HepG2 (cell line): ENCODE measurements around the gene PFDN2. TPM values are rescaled to one million over a fixed set of nuclear protein-coding genes. Genes with fewer than 3 reads are reported as not detected.
A peak's percentile ranks its signal among the peaks of the same experiment; 100 is the strongest.

Experiments used
- ARID4A ChIP-seq: sonication (generic); formaldehyde crosslinking; IDR thresholded peaks from 2 replicates; pipeline ENCODE4 v1.5.0; 2020; ENCODE audit warnings: mild to moderate bottlenecking, missing genetic modification reagents, borderline replicate concordance
- CBX5 ChIP-seq: sonication (generic); formaldehyde crosslinking; IDR thresholded peaks from 2 replicates; pipeline ENCODE4 v1.4.0; 2020; ENCODE audit warnings: missing genetic modification reagents, borderline replicate concordance
- CCAR2 ChIP-seq: fragments of 200-400 bp; formaldehyde crosslinking; optimal IDR thresholded peaks from 2 replicates; pipeline ENCODE3; 2018; ENCODE audit warnings: low read depth, mild to moderate bottlenecking, low read length, moderate library complexity
- GMEB2 ChIP-seq: IDR thresholded peaks from 2 replicates; pipeline ENCODE4 v1.6.1; 2016; ENCODE audit warnings: missing biosample characterization, missing genetic modification reagents, low read depth
- HNF4G ChIP-seq, 2 experiments: sonication (generic) in 1 of 2; formaldehyde crosslinking in 1 of 2; IDR thresholded peaks; 2 replicates each; pipeline versions ENCODE4 v1.4.0 to v1.6.1; 2011 to 2020; ENCODE audit warnings: borderline replicate concordance in 2 of 2, low read depth in 2 of 2, mild to moderate bottlenecking in 2 of 2, low read length in 1 of 2, missing genetic modification reagents in 1 of 2, moderate library complexity in 1 of 2
- KDM4B ChIP-seq: sonication (generic); formaldehyde crosslinking; IDR thresholded peaks from 2 replicates; pipeline ENCODE4 v1.4.0; 2020; ENCODE audit warnings: missing genetic modification reagents
- KLF16 ChIP-seq, 2 experiments: sonication (generic) in 1 of 2; formaldehyde crosslinking in 1 of 2; IDR thresholded peaks; 2 replicates each; pipeline versions ENCODE4 v1.6.1 to v1.8.0; 2016 to 2023; ENCODE audit warnings: missing genetic modification reagents in 2 of 2, missing compliant biosample characterization in 1 of 2
- MXD4 ChIP-seq: IDR thresholded peaks from 2 replicates; pipeline ENCODE4 v1.6.1; 2016; ENCODE audit warnings: mild to moderate bottlenecking, missing biosample characterization, missing genetic modification reagents
- SNAPC5 ChIP-seq: sonication (generic); formaldehyde crosslinking; IDR thresholded peaks from 2 replicates; pipeline ENCODE4 v1.8.1; 2023; ENCODE audit warnings: mild to moderate bottlenecking, missing genetic modification reagents, borderline replicate concordance
- SOX6 ChIP-seq, 2 experiments: fragments of 450-650 bp in 1 of 2; sonication (generic) in 1 of 2; formaldehyde crosslinking in 1 of 2; IDR thresholded peaks; 2 replicates each; pipeline versions ENCODE4 v1.4.0 to v1.6.1; 2017 to 2020; ENCODE audit warnings: antibody characterized with exemption in 1 of 2, mild to moderate bottlenecking in 1 of 2, missing genetic modification reagents in 1 of 2
- ZBTB37 ChIP-seq: sonication (generic); formaldehyde crosslinking; IDR thresholded peaks from 2 replicates; pipeline ENCODE4 v1.4.0; 2020; ENCODE audit warnings: mild to moderate bottlenecking, missing genetic modification reagents
- ZC3H13 ChIP-seq: sonication (generic); formaldehyde crosslinking; IDR thresholded peaks from 2 replicates; pipeline ENCODE4 v1.8.1; 2023; ENCODE audit warnings: mild to moderate bottlenecking, missing genetic modification reagents, moderate library complexity
- ZNF136 ChIP-seq: sonication (generic); formaldehyde crosslinking; IDR thresholded peaks from 2 replicates; pipeline ENCODE4 v1.8.1; 2022; ENCODE audit warnings: low read depth, mild to moderate bottlenecking, moderate library complexity, missing genetic modification reagents
- ZNF20 ChIP-seq: sonication (generic); formaldehyde crosslinking; IDR thresholded peaks from 2 replicates; pipeline ENCODE4 v1.4.0; 2020; ENCODE audit warnings: mild to moderate bottlenecking, moderate library complexity, missing genetic modification reagents
- polyA plus RNA-seq, 8 experiments: library from polyadenylated mRNA; depleted of rRNA in 3 of 8; stranded (reverse) in 7 of 8; unstranded in 1 of 8; fragments of >200 nt; fragmentation: Illumina TruSeq in 4 of 8; extraction: Trizol in 4 of 8; gene quantifications; 2 replicates each; pipeline versions ENCODE4 v1.2.1 to v1.2.3, GENCODE V29; 2011 to 2016; ENCODE audit warnings: low read depth in 4 of 8, missing spikeins in 1 of 8, mixed read lengths in 1 of 8; ENCODE audit not compliant: insufficient read depth in 1 of 8
- total RNA-seq, 5 experiments: library from RNA; depleted of rRNA; stranded (reverse); fragments of >200 nt; fragmentation: Illumina TruSeq; extraction: Trizol; gene quantifications; 2 replicates each; pipeline ENCODE4 v1.2.3, GENCODE V29; 2016; ENCODE audit warnings: low read depth in 1 of 5
- TF ChIP-seq, protein P1 (sequence below): sonication (generic); formaldehyde crosslinking; IDR thresholded peaks from 2 replicates; pipeline ENCODE4 v1.5.1; 2020; ENCODE audit warnings: missing genetic modification reagents, mild to moderate bottlenecking, borderline replicate concordance

PFDN2 gene
- total and polyA plus RNA-seq, 2 of the 13 experiments (the other 11 are each of a cell fraction or from before 2014, with no cell fraction given) = 62.6 to 63.6 TPM

- TF ChIP-seq ZC3H13 (CRISPR knock-in tag) (peak; percentile 43; the same call in 1 of the 2 replicates), CCAR2 (no peak), HNF4G (IDR thresholded peaks at IDR 0.05; ENCODE audit: borderline replicate concordance, low read depth, low read length) (no peak), HNF4G (CRISPR knock-in tag; IDR thresholded peaks at IDR 0.05; ENCODE audit: borderline replicate concordance, low read depth) (no peak; the same call in 1 of the 2 replicates), KLF16 (CRISPR knock-in tag; IDR thresholded peaks at IDR 0.05) (peak in 1 of 2 experiments; percentile 83; a peak in 2 of 4 replicates), ZNF136 (CRISPR knock-in tag) (no peak), ARID4A (CRISPR knock-in tag) (peak; percentile 97), MXD4 (CRISPR knock-in tag) (peak; percentile 77), ZNF20 (CRISPR knock-in tag) (no peak), KDM4B (no peak), GMEB2 (0 out of 2 replicates have a peak, but pooled peaks have one; percentile 23), SOX6 (IDR thresholded peaks at IDR 0.05) (no peak), SOX6 (CRISPR knock-in tag; IDR thresholded peaks at IDR 0.05) (peak; percentile 61), ZBTB37 (CRISPR knock-in tag) (no peak), CBX5 (CRISPR knock-in tag) (peak; percentile 42; the same call in 1 of the 2 replicates), SNAPC5 (no peak)
- TF ChIP-seq, protein P1, sequence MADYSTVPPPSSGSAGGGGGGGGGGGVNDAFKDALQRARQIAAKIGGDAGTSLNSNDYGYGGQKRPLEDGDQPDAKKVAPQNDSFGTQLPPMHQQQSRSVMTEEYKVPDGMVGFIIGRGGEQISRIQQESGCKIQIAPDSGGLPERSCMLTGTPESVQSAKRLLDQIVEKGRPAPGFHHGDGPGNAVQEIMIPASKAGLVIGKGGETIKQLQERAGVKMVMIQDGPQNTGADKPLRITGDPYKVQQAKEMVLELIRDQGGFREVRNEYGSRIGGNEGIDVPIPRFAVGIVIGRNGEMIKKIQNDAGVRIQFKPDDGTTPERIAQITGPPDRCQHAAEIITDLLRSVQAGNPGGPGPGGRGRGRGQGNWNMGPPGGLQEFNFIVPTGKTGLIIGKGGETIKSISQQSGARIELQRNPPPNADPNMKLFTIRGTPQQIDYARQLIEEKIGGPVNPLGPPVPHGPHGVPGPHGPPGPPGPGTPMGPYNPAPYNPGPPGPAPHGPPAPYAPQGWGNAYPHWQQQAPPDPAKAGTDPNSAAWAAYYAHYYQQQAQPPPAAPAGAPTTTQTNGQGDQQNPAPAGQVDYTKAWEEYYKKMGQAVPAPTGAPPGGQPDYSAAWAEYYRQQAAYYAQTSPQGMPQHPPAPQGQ = no peak
Measured at GRCh38 chr1:161117759-161118581, at the start of gene PFDN2, which contains the start of gene NIT1 (continued).
